ENCODE measurements around the gene PPIF. TPM values are rescaled to one million over a fixed set of nuclear protein-coding genes. Genes with fewer than 3 reads are reported as not detected.
A peak's percentile ranks its signal among the peaks of the same experiment; 100 is the strongest.

PPIF gene
- total and polyA plus RNA-seq, 8 donors: 29.7 to 75.6 (median 31.0) TPM

GRCh38 chr10:79397051-79397450 lies 49.8 kb downstream of the PPIF start:
- DNase-seq (peak in 1 of 4 donors; percentile 55), ATAC-seq (no peak)
- H3K4me3 ChIP-seq: no peak overlapping the region
- H3K9me3 ChIP-seq: no peaks in the 10 kb centered on the region
- intact Hi-C loops (cut with DNase I): no loop called here
- peaks cover 44 to 48% of the 10 kb centered on the region in 2 donors for H3K4me1 ChIP-seq
- peaks cover 0 to 7% of the 10 kb centered on the region in 2 donors for H3K36me3 ChIP-seq
- H3K27ac ChIP-seq: peak overlapping the region; percentile 39 to 81
- no peaks in the 10 kb centered on the region for H3K27me3 ChIP-seq
- TF ChIP-seq CTCF (IDR thresholded peaks at IDR 0.05): no peak

- DNase-seq: peak in 2 of 4 donors; percentile 37 to 76
- ATAC-seq: peak; percentile 3
- intact Hi-C loops (cut with DNase I): no loop called here
- H3K4me1 ChIP-seq: peaks cover 50% of the 10 kb centered on the region in 2 donors
- peaks cover 0 to 7% of the 10 kb centered on the region in 2 donors for H3K36me3 ChIP-seq
- peak overlapping the region; percentile 81 to 87 for H3K27ac ChIP-seq
- no peaks in the 10 kb centered on the region for H3K9me3 ChIP-seq
- no peak overlapping the region for H3K4me3 ChIP-seq
- no peaks in the 10 kb centered on the region for H3K27me3 ChIP-seq
- TF ChIP-seq CTCF (IDR thresholded peaks at IDR 0.05): no peak
Observed at GRCh38 chr10:79397575-79398303, 50.5 kb downstream of the PPIF start.

- peaks cover 51 to 59% of the 10 kb centered on the region in 2 donors for H3K4me1 ChIP-seq
- DNase-seq: no peak
- ATAC-seq: no peak
- H3K27ac ChIP-seq: peak overlapping the region; percentile 81 to 87
- TF ChIP-seq CTCF (IDR thresholded peaks at IDR 0.05): no peak
- H3K9me3 ChIP-seq: no peaks in the 10 kb centered on the region
- intact Hi-C loops (cut with DNase I): no loop called here
- no peak overlapping the region for H3K4me3 ChIP-seq
- H3K36me3 ChIP-seq: peaks cover 0 to 7% of the 10 kb centered on the region in 2 donors
- H3K27me3 ChIP-seq: peaks cover 0 to 6% of the 10 kb centered on the region in 2 donors
Observed at GRCh38 chr10:79398642-79399041, 51.4 kb downstream of the PPIF start.

GRCh38 chr10:79399223-79399831 lies 52.1 kb downstream of the PPIF start:
- no peak for TF ChIP-seq CTCF (IDR thresholded peaks at IDR 0.05)
- Histone ChIP-seq H3K36me3 (peaks cover 0 to 2% of the 10 kb centered on the region in 2 donors), H3K27ac (peak overlapping the region; percentile 81 to 87), H3K9me3 (no peaks in the 10 kb centered on the region), H3K4me3 (no peak overlapping the region), H3K27me3 (peaks cover 0 to 7% of the 10 kb centered on the region in 2 donors), H3K4me1 (peaks cover 58 to 66% of the 10 kb centered on the region in 2 donors)
- intact Hi-C loops (cut with DNase I): no loop called here
- ATAC-seq: peak; percentile 76
- DNase-seq: peak; percentile 87 to 92 (median 89)
